H9 (cell line): ENCODE data around the gene TENT5C. TPM values are rescaled to one million over a fixed set of nuclear protein-coding genes. Genes with fewer than 3 reads are reported as not detected.

Source experiments
- DNase-seq: peaks from one replicate; pipeline ENCODE4 v3.0.0-alpha.2; 2017
- H2AFZ ChIP-seq: one replicate; pipeline ENCODE4 v1.6.1; 2013; ENCODE audit warnings: mild to moderate bottlenecking, low read length, control low read depth, moderate library complexity
- H2AK5ac ChIP-seq: 2 replicates; pipeline ENCODE4 v1.6.1; 2013; ENCODE audit warnings: low read length, control low read depth, mixed read lengths; ENCODE audit not compliant: insufficient read length
- H2BK120ac ChIP-seq: one replicate; pipeline ENCODE4 v1.6.1; 2013; ENCODE audit warnings: low read depth, mild to moderate bottlenecking, low read length, control low read depth, inconsistent platforms; ENCODE audit not compliant: poor library complexity, severe bottlenecking
- H2BK12ac ChIP-seq: 2 replicates; pipeline ENCODE4 v1.6.1; 2013; ENCODE audit warnings: low read length, control low read depth, mixed read lengths, low read depth; ENCODE audit not compliant: insufficient read length
- H2BK15ac ChIP-seq: 2 replicates; pipeline ENCODE4 v1.6.1; 2013; ENCODE audit warnings: low read depth, low read length, control low read depth
- H2BK20ac ChIP-seq: one replicate; pipeline ENCODE4 v1.6.1; 2013; ENCODE audit warnings: low read depth, mild to moderate bottlenecking, low read length, control low read depth, inconsistent platforms; ENCODE audit not compliant: poor library complexity, severe bottlenecking
- H2BK5ac ChIP-seq: 2 replicates; pipeline ENCODE4 v1.6.1; 2013; ENCODE audit warnings: low read length, control low read depth, mixed read lengths; ENCODE audit not compliant: insufficient read length
- H3K14ac ChIP-seq: 2 replicates; pipeline ENCODE4 v1.6.1; 2013; ENCODE audit warnings: low read length, control low read depth; ENCODE audit not compliant: insufficient read depth
- H3K18ac ChIP-seq: 2 replicates; pipeline ENCODE4 v1.6.1; 2013; ENCODE audit warnings: low read depth, mild to moderate bottlenecking, mixed read lengths, low read length, control low read depth; ENCODE audit not compliant: insufficient read length
- H3K23ac ChIP-seq: 2 replicates; pipeline ENCODE4 v1.6.1; 2013; ENCODE audit warnings: low read length, control low read depth, mixed read lengths, low read depth; ENCODE audit not compliant: insufficient read length
- H3K23me2 ChIP-seq: 2 replicates; pipeline ENCODE4 v1.6.1; 2013; ENCODE audit warnings: low read depth, mild to moderate bottlenecking, mixed read lengths, low read length, control low read depth; ENCODE audit not compliant: insufficient read length, poor library complexity, severe bottlenecking
- H3K27ac ChIP-seq: 2 replicates; pipeline ENCODE4 v1.5.1; 2013; ENCODE audit warnings: low read length, control low read depth, mixed read lengths, low read depth; ENCODE audit not compliant: insufficient read length
- H3K27me3 ChIP-seq: 2 replicates; pipeline ENCODE4 v1.6.1; 2013; ENCODE audit warnings: low read length, control low read depth, inconsistent platforms; ENCODE audit not compliant: insufficient read depth
- H3K4ac ChIP-seq: 2 replicates; pipeline ENCODE4 v1.6.1; 2013; ENCODE audit warnings: low read depth, mild to moderate bottlenecking, control low read depth, inconsistent platforms, low read length, moderate library complexity
- H3K4me1 ChIP-seq: 2 replicates; pipeline ENCODE4 v1.6.1; 2013; ENCODE audit warnings: low read length, control low read depth, inconsistent platforms; ENCODE audit not compliant: insufficient read depth
- H3K4me2 ChIP-seq: 2 replicates; pipeline ENCODE4 v1.6.1; 2013; ENCODE audit warnings: low read length, control low read depth, mixed read lengths; ENCODE audit not compliant: insufficient read length, insufficient read depth
- H3K56ac ChIP-seq: 2 replicates; pipeline ENCODE4 v1.6.1; 2013; ENCODE audit warnings: low read depth, mild to moderate bottlenecking, mixed read lengths, low read length, control low read depth; ENCODE audit not compliant: insufficient read length
- H3K79me1 ChIP-seq: 2 replicates; pipeline ENCODE4 v1.6.1; 2013; ENCODE audit warnings: low read depth, mild to moderate bottlenecking, moderate library complexity, low read length, control low read depth, inconsistent platforms; ENCODE audit not compliant: insufficient read depth, poor library complexity, severe bottlenecking
- H3K79me2 ChIP-seq: 2 replicates; pipeline ENCODE4 v1.6.1; 2013; ENCODE audit warnings: low read length, control low read depth, inconsistent platforms; ENCODE audit not compliant: insufficient read depth
- H3K9ac ChIP-seq: 2 replicates; pipeline ENCODE4 v1.6.1; 2013; ENCODE audit warnings: low read length, control low read depth, mixed read lengths; ENCODE audit not compliant: insufficient read length; ENCODE audit errors: extremely low read depth
- H3K9me3 ChIP-seq: one replicate; pipeline ENCODE4 v1.6.1; 2013; ENCODE audit warnings: low read depth, low read length, inconsistent platforms; ENCODE audit not compliant: control insufficient read depth
- H3T11ph ChIP-seq: one replicate; pipeline ENCODE4 v1.6.1; 2013; ENCODE audit warnings: mild to moderate bottlenecking, low read length, control low read depth, inconsistent platforms
- H4K20me1 ChIP-seq: one replicate; pipeline ENCODE4 v1.6.1; 2013; ENCODE audit not compliant: control insufficient read depth, insufficient read length, insufficient read depth
- H4K5ac ChIP-seq: 2 replicates; pipeline ENCODE4 v1.6.1; 2013; ENCODE audit warnings: low read depth, mild to moderate bottlenecking, mixed read lengths, low read length, control low read depth; ENCODE audit not compliant: insufficient read length
- H4K8ac ChIP-seq: replicated peaks from 2 replicates; pipeline ENCODE4 v1.6.1; 2013; ENCODE audit warnings: low read length, control low read depth, mixed read lengths, low read depth; ENCODE audit not compliant: insufficient read length
- H4K91ac ChIP-seq: 2 replicates; pipeline ENCODE4 v1.6.1; 2013; ENCODE audit warnings: low read depth, mild to moderate bottlenecking, moderate library complexity, mixed read lengths, low read length, control low read depth; ENCODE audit not compliant: insufficient read length
- H3K27ac Mint-ChIP-seq, 3 experiments: 2 replicates in 2 of 3; 3 replicates in 1 of 3; pipeline ENCODE4 v1.8.0; 2020 to 2021; ENCODE audit warnings: mixed read lengths in 3 of 3, mild to moderate bottlenecking in 1 of 3, moderate library complexity in 1 of 3
- H3K27me3 Mint-ChIP-seq: 2 replicates; pipeline ENCODE4 v1.8.0; 2021; ENCODE audit warnings: low read depth, mild to moderate bottlenecking, moderate library complexity, mixed read lengths
- H3K36me3 Mint-ChIP-seq, 3 experiments: 2 replicates in 2 of 3; 3 replicates in 1 of 3; pipeline ENCODE4 v1.8.0; 2020 to 2021; ENCODE audit warnings: low read depth in 3 of 3, mixed read lengths in 3 of 3; ENCODE audit not compliant: insufficient read depth in 1 of 3
- H3K4me1 Mint-ChIP-seq, 2 experiments: 2 replicates each; pipeline ENCODE4 v1.8.0; 2020; ENCODE audit warnings: mixed read lengths in 2 of 2
- H3K4me3 Mint-ChIP-seq, 2 experiments: 2 replicates in 1 of 2; 3 replicates in 1 of 2; pipeline ENCODE4 v1.8.0; 2020 to 2021; ENCODE audit warnings: mild to moderate bottlenecking in 2 of 2, mixed read lengths in 2 of 2, moderate library complexity in 1 of 2
- H3K9me3 Mint-ChIP-seq, 2 experiments: 2 replicates in 1 of 2; 3 replicates in 1 of 2; pipeline ENCODE4 v1.8.0; 2020; ENCODE audit warnings: mild to moderate bottlenecking in 2 of 2, mixed read lengths in 2 of 2, moderate library complexity in 1 of 2
- WGBS: extraction: QIAGEN DNeasy Blood & Tissue Kit; methylation state at CpG from one replicate; pipeline ENCODE4 v1.1.7; 2013; ENCODE audit warnings: missing lambda C conversion rate, low lambda C conversion rate, mixed read lengths; ENCODE audit not compliant: insufficient read length; ENCODE audit errors: extremely low coverage; 5-methylcytosine and 5-hydroxymethylcytosine counted together
- total RNA-seq: library from RNA; stranded (reverse); gene quantifications from 2 replicates; pipeline ENCODE4 v1.2.1, GENCODE V29; 2021
- TF ChIP-seq, protein P1 (sequence below): fragments of 200-600 bp; sonication (generic); conservative IDR thresholded peaks from 3 replicates; pipeline ENCODE4 v1.8.0; 2021; ENCODE audit warnings: antibody characterized with exemption, mild to moderate bottlenecking

Gene TENT5C
- total RNA-seq, 1 experiment from 2014 or later = 0.37 TPM

- H3K23me2 ChIP-seq = no peaks in the 10 kb centered on the region
- H3K79me1 ChIP-seq = no peaks in the 10 kb centered on the region
- no peaks in the 10 kb centered on the region for H3K27me3 Mint-ChIP-seq
- H3T11ph ChIP-seq = no peak overlapping the region
- no peak overlapping the region for H2BK120ac ChIP-seq
- H3K4me3 Mint-ChIP-seq = no peak overlapping the region
- no CpG with 5 or more reads among the region's 2 CpGs for WGBS
- H2BK15ac ChIP-seq = no peak overlapping the region
- H3K9me3 ChIP-seq = no peaks in the 10 kb centered on the region
- no peak overlapping the region for H3K9ac ChIP-seq
- no peaks in the 10 kb centered on the region for H4K20me1 ChIP-seq
- no peak overlapping the region for H3K4ac ChIP-seq
- no peak overlapping the region for H4K91ac ChIP-seq
- H3K27me3 ChIP-seq = no peaks in the 10 kb centered on the region
- H3K4me1 ChIP-seq = no peaks in the 10 kb centered on the region
- H3K4me1 Mint-ChIP-seq = peaks cover 3 to 6% of the 10 kb centered on the region in 2 experiments; a peak in 1 of 4 replicates
- DNase-seq = no peak
- TF ChIP-seq, protein P1, sequence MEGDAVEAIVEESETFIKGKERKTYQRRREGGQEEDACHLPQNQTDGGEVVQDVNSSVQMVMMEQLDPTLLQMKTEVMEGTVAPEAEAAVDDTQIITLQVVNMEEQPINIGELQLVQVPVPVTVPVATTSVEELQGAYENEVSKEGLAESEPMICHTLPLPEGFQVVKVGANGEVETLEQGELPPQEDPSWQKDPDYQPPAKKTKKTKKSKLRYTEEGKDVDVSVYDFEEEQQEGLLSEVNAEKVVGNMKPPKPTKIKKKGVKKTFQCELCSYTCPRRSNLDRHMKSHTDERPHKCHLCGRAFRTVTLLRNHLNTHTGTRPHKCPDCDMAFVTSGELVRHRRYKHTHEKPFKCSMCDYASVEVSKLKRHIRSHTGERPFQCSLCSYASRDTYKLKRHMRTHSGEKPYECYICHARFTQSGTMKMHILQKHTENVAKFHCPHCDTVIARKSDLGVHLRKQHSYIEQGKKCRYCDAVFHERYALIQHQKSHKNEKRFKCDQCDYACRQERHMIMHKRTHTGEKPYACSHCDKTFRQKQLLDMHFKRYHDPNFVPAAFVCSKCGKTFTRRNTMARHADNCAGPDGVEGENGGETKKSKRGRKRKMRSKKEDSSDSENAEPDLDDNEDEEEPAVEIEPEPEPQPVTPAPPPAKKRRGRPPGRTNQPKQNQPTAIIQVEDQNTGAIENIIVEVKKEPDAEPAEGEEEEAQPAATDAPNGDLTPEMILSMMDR = no peak
- H2BK5ac ChIP-seq = no peak overlapping the region
- no peak overlapping the region for H2BK12ac ChIP-seq
- H2AFZ ChIP-seq = no peak overlapping the region
- no peak overlapping the region for H2AK5ac ChIP-seq
- peaks cover 19 to 20% of the 10 kb centered on the region in 2 experiments for H3K9me3 Mint-ChIP-seq
- H3K56ac ChIP-seq = no peak overlapping the region
- H3K27ac Mint-ChIP-seq = no peak overlapping the region
- H3K14ac ChIP-seq = peak overlapping the region; percentile 18; the same call in 1 of the 2 replicates
- peaks cover 0 to 12% (median 11%) of the 10 kb centered on the region in 3 experiments for H3K36me3 Mint-ChIP-seq
- H4K5ac ChIP-seq = no peak overlapping the region
- H4K8ac ChIP-seq = no peak overlapping the region
- H3K23ac ChIP-seq = no peak overlapping the region
- H3K27ac ChIP-seq = no peak overlapping the region
- no peak overlapping the region for H3K18ac ChIP-seq
- H2BK20ac ChIP-seq = no peak overlapping the region
- no peak overlapping the region for H3K4me2 ChIP-seq
- H3K79me2 ChIP-seq = no peaks in the 10 kb centered on the region
These were observed 44.3 kb upstream of the TENT5C start for GRCh38 chr1:117561551-117561950.
